Left forelimb (tissue), 1 donor: Measurements from ENCODE around the gene MIS12.
A peak's percentile ranks its signal among the peaks of the same experiment; 100 is the strongest.

Experiments
- DNase-seq: peaks from one replicate; pipeline ENCODE4 v3.0.0-alpha.2; 2018; ENCODE audit warnings: low spot score

Gene MIS12

DNA sequence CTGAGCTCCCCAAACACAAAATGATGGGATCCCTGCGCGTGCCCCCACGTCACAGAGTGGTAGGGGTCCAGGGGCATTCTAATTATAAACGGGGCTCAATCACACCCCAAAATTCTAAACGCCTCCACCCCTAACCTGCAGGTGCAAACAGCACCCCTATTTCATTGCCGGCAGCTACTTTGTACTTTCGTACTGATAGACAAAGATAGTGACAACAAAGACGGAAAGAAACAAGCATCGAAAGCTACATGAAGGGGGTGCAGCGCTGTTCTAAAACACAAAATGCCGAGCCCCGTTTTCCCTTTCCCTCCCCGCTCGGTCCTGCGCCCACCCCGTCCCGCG, 13.9 kb downstream of the MIS12 start:
- no peak for DNase-seq

DNA sequence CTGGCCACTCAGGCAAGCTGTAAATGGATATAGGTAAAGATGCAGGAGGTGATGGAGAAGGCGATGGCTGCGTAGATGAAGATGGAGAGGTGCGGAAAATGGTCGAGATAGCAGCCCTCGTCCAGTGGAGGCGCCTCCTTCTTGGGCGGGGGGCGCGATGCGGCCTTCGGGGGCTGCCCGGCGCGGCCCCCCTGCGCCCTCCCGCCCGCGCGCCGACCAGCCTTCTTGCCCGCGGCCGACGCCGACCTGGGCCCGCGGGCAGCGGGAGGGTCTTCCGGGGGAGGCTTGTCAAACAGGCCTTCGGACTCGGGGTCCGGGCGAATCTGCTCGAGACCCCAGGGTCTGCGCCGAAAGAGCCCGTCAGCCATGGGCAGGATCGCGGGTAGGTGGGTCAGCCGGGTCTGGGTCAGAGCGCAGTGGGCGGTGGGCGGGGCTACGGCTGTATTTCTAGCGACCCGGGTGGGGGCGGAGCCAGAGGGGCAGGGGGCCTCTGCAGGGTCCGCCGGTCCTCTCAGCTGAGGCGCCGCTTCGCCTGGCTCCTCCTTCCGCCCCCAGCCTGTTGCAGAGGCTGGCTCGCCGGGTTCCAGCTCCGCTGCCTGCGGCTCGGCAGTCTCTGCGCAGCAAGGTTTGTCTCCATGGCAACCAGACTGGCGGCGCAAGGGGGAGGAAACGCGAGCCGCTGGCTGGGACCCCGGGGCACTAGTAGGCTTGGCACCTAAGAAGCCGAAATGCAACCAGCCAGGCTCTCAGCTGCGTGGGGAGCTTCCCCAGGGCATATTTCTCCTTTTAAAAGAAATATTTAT, 14.4 kb downstream of the MIS12 start:
- peak; percentile 96 for DNase-seq

DNA sequence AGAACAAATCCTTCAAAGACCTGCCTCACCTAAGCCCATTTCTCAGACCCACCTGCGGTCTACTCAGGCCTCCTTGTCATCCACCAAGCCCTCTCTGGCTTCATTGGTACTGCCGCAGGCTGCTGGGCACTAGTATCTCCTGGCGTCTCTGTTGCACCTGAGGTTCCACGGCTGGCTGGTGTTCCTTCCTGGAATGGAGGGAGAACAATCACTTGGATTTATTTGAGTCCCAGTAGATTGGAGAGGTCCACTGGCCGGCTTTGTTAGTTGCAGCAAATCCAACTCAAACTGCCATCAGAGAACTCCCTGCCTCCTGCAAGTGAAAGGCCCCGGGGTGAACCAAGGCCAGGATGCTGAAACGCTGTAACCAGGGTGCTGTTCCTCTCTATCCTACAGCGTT, 15.3 kb downstream of the MIS12 start:
- no peak for DNase-seq

DNA sequence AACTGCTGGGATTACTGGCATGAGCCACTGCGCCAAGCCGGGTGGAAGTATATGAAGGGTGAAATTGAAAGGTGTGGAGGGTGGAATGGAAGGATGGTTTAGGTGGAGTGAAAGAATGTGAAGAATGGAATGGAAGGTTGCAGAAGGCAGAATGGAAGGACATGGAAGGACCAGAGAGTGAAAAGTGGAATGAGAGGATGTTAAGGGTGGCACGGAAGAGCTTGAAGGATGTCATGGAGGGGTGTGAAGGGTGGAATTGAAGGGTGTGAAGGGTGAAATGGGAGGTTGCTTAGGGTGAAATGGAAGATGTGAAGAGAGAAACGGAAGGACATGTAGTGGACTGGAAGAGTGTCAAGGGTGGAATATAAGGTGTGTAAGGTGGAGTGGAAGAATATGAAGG, 16.2 kb downstream of the MIS12 start:
- no peak for DNase-seq

DNA sequence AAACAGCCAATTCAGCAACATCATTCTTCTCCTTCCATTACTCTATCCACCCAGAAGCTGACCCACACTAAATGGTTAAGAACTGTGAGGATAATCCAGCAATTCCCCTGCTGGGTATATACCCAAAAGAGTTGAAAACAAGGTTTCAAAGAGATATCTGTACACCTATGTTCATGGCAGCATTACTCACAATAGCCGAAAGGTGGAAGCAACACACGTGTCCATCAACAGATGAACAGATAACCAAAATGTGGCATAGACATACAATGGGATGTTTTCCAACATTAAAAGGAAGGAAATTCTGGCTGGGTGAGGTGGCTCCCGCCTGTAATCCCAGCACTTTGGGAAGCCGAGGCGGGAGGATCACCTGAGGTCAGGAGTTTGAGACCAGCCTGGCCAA, 19.9 kb downstream of the MIS12 start:
- no peak for DNase-seq

DNA sequence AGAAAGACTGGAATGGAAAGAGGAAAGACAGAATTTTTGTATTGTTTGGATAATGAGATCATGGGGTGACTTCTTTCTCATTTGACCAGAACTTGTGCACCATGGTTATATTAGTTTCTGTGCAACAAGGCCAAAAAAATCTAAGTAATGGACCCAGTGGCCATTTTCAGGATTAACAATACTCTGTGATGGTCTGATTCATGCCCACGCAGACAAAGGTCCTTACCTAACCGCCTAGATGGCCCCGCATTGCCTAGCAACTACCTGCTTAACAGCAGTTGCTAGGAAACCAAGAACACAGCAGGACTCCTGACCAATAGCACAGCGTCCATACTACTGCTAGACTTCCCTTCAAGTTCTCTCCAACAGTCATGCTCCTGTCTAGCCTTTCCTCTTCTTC, 22.4 kb downstream of the MIS12 start:
- no peak for DNase-seq

DNA sequence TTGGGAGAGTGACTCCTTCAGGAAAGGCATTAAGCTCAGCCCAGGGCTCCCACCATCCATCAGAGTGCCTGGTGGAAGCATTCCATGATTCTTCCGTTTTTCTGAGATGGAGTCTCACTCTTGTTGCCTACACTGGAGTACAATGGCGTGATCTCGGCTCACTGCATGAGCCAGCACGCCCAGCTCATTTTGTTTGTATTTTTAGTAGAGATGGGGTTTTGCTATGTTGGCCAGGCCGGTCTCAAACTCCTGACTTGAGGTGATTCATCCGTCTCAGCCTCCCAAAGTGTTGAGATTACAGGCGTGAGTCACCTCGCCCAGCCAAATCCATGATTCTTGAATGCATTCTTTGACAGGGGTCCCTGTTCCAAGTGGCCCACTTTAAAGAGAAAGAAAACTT, 23.1 kb downstream of the MIS12 start:
- DNase-seq, result no peak

DNA sequence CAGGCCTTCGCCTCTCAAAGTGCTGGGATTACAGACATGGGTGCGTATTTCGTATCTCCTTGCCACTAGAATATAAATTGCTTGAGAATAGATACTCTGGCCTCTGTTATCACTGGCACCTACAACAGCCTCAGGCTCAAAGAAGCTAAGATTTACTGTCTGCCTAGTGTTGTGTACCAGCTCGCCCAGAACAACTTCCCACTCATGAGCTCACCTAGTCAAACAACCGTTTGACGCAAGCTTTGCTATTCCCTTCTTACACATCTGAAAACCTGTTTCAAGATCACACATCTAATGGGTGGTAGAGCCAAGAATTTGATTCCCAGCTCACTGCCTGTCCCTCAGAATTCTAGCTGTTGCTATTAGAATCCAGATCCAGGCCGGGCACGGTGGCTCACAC, 24.4 kb downstream of the MIS12 start:
- DNase-seq, result no peak

DNA sequence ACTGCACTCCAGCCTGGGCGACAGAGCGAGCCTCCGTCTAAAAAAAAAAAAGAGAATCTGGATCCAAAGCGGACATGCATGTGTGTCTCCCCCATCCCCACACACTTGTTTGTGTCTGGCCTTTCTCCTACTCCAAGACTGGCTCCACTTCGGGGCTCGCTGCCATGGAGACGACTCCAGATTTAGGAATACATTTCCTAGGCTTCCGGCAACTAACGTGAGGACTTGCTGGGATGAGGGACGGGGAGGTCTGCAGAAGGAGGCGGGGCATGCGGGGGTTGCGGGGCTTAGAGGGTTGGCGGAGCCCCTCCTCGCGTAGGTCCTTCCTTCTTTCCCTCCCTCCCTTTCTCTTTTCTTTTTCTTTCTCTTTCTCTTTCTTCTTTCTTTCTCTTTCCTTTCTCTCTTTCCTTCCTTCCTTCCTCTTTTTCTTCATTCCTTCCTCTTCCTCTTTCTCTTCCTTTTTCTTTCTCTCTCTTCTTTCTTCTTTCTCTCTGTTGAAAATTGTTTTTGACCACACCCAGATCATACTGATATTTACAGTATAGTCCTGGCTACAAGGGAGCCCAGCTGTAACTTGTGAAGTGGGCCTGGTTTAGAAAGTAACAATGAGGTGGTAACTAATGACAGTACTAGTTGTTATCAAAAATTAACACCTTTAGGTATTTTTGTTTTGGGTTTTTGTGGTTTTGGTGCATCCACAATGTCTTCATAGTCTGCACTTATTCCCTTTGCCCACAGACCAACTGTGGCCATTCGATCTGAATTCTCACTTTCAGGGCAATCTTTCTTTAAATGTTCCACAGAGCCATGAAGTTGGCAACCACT, 25.2 kb downstream of the MIS12 start:
- peak; percentile 69 for DNase-seq

DNA sequence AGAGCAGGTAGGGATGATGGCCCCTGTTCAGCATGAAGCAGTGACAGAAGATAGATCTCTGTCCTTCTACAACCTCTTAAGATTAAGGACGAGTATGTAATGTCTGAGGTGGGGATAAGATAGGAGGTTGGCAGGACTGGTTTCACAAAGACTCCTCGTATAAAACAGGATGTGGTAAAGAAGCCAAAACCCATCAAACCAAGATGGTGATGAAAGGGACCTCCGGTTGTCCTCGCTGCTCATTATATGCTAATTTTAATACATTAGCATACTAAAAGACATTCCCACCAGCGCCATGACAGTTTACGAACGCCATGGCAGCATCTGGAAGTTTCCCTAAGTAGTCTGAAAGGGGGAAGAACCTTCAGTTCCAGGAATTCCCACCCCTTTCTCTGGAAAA, 27.3 kb downstream of the MIS12 start:
- no peak for DNase-seq

DNA sequence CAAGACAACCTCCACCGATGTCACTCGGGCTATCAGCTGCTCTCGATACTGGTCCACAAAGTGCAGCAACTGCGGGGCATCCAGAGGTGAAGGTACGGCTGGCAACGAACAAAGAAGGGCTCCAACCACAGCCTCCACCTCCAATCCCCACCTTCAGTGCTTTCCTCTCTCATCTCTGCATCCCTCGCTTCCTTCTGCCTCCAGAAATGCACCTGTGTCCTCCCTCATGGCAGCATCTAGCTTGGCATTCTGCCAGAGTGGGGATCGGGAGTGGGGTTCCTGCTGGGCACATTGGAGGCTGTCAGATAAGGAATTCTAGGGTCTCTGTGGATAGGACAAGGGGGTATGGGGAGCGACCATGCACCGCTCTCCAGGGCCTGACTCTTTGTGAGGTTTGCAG, 28.6 kb downstream of the MIS12 start:
- no peak for DNase-seq

DNA sequence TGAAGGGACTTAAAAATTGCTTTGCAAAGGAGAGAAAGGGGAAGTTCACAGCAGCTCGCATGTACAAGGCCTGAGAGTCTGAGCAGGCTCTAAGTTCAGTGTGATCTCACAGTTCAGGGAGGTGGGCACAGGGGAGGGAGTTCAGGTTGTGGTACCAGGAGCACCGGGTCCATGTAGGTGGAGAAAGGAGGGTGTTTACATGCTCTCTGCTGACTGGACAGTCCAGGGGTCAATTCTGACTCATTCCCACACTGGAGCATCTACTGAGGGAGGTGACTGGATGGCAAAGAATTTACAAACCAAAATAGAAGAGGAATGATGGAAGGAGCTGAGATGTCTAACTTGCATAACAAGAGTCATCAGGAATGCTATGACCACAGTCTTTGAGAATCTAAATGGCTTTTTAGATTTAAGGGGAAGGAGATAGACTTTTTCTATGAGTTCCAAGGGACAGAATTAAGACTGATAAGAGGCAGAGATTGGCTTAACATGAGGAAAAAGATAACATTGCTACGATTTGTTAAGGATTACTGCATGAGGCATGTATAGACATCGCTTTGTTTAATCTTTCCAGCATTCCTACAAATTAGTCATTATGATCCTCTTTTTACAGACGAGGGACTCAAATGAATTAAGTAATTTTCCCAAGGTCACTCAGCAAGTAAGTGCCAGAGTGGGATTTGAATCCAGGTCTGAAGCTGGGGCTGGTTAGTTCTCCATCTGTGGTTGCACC, 29.9 kb downstream of the MIS12 start:
- no peak for DNase-seq

DNA sequence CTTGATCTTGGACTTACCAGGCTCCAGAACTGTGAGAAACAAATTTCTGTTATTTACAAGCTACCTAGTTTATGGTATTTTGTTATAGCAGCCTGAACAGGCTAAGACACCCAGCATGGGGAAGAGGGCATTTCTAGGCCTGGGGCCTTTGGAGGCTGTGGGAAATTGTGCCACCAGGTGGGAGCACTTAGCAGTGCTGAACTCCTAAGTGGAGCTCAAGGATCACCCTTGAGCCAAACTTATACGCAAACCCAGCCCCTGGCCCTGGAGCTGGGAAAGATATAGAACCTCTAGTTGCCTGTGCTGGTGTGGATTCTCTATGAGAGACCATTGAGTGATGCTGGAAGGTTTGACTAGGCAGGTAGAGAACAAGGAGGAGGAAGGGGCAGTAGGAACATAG, 36.1 kb downstream of the MIS12 start:
- DNase-seq, result no peak

DNA sequence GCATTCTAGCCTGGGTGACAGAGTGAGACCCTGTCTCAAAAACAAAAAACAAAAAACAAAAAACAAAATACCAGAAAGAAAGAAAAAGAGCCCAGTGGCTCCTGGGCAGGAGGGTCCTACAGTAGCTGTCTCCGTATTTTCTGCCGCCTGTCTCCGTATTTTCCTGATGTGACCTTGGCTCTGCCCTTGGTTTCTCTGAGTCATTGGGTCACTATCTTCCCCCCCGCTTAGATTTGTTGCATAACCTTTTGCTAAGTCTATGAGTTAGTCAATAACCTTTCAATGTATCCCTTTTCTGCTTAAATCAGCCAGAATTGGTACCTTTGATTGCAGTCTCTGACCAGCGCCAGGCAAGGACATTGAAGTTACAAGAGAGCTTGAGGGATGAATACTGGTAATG, 36.9 kb downstream of the MIS12 start:
- DNase-seq, result no peak

DNA sequence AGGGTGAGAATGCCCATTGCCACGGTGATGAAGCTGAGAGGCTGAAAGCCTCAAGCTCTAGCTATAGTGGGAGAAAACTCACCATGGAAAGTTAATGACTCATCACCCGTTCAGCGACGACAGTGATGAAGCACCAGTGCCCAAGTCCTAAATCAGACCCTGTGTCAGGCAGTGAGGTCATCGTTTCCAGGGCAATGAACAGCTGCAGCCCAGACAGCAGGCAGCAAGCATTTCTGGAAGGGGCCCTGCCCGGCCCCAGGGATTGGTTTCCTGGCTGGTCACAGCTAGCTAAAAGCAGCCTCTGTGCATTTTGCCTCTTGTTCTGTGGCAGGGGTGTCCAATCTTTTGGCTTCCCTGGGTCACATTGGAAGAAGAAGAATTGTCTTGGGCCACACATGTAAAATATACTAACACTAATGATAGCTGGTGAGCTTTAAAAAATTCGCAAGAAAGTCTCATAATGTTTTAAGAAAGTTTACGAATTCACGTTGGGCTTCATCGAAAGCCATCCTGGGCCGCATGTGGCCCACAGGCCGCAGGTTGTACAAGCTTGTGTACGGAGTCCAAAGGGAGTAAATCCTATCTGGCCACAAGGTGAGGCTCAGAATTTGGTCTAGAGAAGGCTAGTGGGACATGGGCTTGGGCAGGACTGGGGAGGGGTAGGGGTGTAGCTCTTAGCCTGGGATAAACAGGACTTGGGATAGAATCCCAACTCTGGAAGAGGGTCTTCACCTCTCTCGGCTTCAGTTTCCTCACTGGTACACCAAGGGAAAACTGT, 40.6 kb downstream of the MIS12 start:
- peak; percentile 83 for DNase-seq

DNA sequence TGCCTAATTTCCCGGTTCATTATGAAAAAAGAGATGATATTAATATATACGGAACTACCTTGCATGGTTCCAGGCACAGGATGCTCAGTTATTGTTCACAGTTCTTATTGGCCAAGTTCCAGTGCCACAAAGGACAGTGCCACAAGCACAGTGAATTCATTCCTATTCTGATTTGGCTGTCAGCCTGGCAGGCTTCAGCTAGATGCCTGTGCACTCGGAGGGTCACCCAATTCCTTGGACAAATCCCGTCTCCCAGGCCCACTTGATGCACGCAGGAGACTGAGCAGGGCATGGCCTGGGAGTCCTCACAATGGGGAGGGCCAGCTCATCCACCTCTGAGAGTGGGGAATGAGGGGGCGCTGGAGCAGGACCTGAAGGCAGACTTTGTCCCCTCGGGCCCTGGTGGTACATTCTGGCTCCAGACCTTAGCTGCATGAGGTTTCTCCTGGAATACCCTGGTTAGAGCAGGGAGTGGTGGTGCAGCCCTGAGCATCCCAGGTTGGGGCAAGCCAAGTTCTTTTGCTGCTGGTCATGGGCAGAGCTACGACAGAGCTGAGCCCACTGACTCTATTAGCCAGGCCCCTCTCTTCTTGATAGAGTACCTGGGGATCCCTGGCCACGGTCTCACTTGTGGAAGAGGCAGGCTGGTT, 41.4 kb downstream of the MIS12 start:
- no peak for DNase-seq

DNA sequence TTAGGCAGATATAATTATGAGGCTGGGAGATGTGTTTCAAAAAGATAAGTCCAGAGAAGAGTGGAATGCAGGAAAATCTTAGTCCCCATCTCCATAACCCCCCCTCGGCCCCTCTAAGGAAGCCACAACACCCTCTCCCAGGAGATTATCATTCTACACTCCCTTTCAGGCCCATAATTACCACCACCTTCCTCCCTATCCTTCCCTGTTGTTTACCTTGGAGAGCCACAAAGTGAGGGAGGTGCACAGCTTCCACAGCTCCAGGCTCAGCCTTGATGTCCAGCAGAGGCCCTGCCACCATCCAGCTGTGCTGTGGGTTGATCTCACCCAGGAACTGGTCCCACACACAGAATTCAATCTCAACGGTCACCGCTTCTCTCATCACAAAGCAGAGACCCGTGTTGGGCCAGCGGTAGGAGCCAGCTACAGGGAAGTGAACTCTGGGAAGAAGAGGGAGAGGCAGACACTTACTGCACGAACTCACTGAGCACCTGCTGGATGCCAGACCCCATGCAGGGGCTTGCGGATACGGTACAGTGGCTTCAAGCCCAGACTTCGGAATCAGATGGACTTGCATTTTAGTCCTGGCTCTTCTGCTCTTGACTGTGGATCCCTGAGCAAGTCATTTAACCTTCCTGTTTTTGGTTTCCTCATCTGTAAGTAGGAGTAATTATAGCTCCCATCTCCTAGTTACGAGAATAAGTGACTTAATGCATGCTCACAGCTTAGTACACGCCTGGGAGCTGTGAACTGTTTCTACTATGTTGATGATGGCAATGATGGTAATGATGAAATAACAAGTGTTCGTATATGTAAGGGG, 44.1 kb downstream of the MIS12 start:
- no peak for DNase-seq

DNA sequence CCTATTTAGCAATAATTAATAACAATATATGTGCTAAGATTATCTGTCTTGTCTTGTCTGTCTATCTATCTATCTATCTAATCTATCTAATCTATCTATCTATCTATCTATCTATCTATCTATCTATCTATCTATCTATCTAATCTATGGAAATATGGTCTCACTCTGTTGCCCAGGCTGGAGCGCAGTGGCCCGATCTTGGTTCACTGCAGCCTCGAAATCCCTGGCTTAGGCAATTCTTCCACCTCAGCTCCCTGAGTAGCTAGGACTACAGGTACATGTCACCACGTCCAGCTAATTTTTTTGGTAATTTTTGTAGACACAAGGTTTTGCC, 44.7 kb downstream of the MIS12 start:
- DNase-seq, result no peak

DNA sequence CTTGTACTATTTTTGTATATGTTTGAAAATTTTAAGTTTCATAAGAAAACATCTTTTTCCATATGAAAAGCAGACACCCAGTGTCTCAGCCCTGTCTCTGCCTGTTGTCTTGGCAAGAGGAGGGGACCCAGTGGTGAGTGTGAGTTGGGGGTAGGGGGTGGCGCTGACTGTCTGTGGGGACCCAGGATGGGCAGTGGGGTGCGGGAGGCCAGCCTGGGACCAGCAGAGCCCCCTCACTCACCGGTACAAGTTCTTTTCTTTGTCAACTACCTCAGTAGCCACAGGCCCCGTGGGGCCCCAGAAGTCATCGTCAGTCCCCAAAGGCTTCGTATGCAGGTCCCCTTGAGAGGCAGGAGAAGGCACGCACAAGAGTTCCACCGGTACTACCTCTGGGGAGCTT, 46.2 kb downstream of the MIS12 start:
- no peak for DNase-seq

DNA sequence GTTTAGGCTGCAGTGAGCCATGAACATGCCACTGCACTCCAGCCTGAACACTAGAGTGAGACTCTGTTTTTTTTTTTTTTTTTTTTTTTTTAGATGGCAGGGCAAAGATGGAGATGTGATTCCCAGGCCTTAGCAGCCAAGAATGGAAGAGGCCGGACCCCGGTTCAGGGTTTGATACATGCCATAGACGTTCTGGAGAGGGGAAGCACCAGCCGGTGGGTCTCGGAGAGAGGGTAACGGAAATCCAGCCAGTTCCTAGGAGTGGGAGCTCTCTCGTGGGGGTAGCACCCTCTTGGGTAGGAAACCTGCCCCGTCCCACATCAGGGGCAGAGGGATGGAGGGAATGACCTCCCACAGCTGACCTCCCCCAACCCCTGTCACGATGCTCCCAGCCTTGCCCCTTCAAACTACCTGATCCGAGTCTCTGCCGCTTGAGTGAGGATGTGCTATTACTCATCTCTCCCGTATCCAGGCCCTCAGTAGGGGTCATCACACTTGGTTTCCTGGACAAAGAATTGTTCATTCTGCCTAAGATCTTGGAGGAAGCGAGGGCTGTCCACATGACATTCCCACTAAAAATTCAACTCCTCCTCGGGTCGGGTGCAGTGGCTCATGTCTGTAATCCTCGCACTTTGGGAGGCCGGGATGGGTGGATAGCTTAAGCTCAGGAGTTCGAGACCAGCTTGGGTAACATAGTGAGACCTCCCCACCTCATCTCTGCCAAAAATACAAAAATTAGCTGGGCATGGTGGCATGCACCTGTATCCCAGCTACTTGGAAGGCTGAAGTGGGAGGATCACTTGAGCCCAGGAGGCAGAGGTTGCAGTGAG, 47.3 kb downstream of the MIS12 start:
- no peak for DNase-seq
